Measurements from ENCODE around the gene LDLRAD4.
"Not testable (repeated sequence)": the region's sequence is repeated elsewhere in the genome, so short reads cannot be mapped to it uniquely, and the experiment has no call there.

Gene LDLRAD4

DNA sequence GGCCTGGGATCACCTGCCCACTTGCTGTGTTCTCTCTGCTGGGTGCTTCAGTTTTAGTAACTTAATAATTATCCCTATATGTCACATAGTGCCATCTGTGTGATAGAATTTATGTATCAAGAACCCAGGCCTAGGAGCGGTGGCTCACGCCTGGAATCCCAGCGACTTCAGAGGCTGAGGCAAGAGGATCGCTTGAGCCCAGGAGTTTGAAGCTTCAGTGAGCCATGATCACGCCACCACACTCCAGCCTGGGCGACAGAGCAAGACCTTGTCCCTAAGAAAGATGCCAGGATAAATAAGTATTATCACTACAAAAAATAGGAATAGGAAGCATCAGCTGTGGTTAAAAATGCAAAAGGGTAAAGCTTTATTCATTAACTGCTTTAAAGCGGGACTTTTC lies 267.0 kb downstream of the LDLRAD4 start:
- no peak for DNase-seq (ENCODE audit: low read depth)
- TF ChIP-seq, protein P1, sequence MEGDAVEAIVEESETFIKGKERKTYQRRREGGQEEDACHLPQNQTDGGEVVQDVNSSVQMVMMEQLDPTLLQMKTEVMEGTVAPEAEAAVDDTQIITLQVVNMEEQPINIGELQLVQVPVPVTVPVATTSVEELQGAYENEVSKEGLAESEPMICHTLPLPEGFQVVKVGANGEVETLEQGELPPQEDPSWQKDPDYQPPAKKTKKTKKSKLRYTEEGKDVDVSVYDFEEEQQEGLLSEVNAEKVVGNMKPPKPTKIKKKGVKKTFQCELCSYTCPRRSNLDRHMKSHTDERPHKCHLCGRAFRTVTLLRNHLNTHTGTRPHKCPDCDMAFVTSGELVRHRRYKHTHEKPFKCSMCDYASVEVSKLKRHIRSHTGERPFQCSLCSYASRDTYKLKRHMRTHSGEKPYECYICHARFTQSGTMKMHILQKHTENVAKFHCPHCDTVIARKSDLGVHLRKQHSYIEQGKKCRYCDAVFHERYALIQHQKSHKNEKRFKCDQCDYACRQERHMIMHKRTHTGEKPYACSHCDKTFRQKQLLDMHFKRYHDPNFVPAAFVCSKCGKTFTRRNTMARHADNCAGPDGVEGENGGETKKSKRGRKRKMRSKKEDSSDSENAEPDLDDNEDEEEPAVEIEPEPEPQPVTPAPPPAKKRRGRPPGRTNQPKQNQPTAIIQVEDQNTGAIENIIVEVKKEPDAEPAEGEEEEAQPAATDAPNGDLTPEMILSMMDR (IDR thresholded peaks at IDR 0.05; ENCODE audit: low read depth, low read length, missing control alignments): no peak

DNA sequence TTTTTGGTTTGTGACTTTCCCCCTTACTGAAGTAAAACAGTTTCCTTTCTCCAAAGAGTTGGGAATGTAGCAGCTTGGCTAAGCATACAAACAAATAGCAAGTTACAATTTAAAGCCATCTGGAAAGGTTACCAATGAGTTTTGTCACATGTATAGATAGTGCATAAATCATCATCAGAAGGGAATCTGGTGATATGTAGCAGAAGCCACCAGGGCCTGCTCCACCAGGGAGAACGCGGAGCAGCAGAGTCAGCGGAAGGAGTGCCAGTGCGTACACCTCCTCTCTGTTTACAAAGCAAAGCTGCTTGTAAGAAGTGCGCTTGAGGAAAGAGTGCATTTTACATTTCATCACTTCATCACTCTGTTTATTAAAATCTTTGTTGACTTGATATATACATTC lies 267.7 kb downstream of the LDLRAD4 start:
- no peak for DNase-seq (ENCODE audit: low read depth)
- in situ Hi-C loops (cut with HindIII; ENCODE audit: low sequenced_read_pairs): no loop called here
- TF ChIP-seq, protein P1 (IDR thresholded peaks at IDR 0.05; ENCODE audit: low read depth, low read length, missing control alignments): no peak
- no peak overlapping the region for H3K4me3 ChIP-seq (ENCODE audit: low read depth, low read length)

More for the DNA sequence above, 267.0 kb downstream of the LDLRAD4 start:
- no peak overlapping the region for H3K4me3 ChIP-seq (ENCODE audit: low read depth, low read length)
- in situ Hi-C loops (cut with HindIII; ENCODE audit: low sequenced_read_pairs): no loop called here

- no peak for DNase-seq (ENCODE audit: low read depth)
- H3K4me3 ChIP-seq (ENCODE audit: low read depth, low read length): no peak overlapping the region
- in situ Hi-C loops (cut with HindIII; ENCODE audit: low sequenced_read_pairs): no loop called here
- TF ChIP-seq, protein P1 (IDR thresholded peaks at IDR 0.05; ENCODE audit: low read depth, low read length, missing control alignments): no peak
Observed at GRCh38 chr18:13486686-13487085, 268.1 kb downstream of the LDLRAD4 start.

GRCh38 chr18:13487237-13487636 lies 268.7 kb downstream of the LDLRAD4 start:
- no peak overlapping the region for H3K4me3 ChIP-seq (ENCODE audit: low read depth, low read length)
- TF ChIP-seq, protein P1 (IDR thresholded peaks at IDR 0.05; ENCODE audit: low read depth, low read length, missing control alignments): no peak
- no peak for DNase-seq (ENCODE audit: low read depth)
- in situ Hi-C loops (cut with HindIII; ENCODE audit: low sequenced_read_pairs): no loop called here

GRCh38 chr18:13488281-13488929 lies 269.8 kb downstream of the LDLRAD4 start:
- in situ Hi-C loops (cut with HindIII; ENCODE audit: low sequenced_read_pairs): no loop called here

GRCh38 chr18:13489303-13489702 lies 270.7 kb downstream of the LDLRAD4 start:
- DNase-seq (ENCODE audit: low read depth); H3K4me3 ChIP-seq (ENCODE audit: low read depth, low read length); in situ Hi-C loops (cut with HindIII; ENCODE audit: low sequenced_read_pairs): not testable (repeated sequence)

More at GRCh38 chr18:13488281-13488929, 269.8 kb downstream of the LDLRAD4 start:
- TF ChIP-seq, protein P1 (IDR thresholded peaks at IDR 0.05; ENCODE audit: low read depth, low read length, missing control alignments): no peak
- no peak for DNase-seq (ENCODE audit: low read depth)
- no peak overlapping the region for H3K4me3 ChIP-seq (ENCODE audit: low read depth, low read length)

DNA sequence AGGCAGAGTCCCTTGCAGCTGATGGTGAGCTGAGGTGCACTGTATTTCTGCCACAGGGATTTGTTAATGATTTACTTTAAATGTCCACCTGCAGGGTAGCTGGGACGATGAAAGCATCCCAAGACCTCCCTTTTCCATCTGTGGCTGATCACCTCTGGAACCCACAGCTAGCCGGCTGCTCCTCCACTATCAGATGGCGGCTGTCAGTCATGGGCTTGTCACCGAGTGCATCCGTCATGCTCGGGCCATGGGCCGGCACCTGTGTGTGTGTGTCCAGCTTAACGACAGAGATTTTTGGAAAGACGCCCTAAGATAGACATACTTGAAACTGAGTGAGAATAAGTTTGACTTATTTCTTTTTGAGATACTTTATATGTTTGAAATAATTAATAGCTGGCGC lies 272.6 kb downstream of the LDLRAD4 start:
- in situ Hi-C loops (cut with HindIII; ENCODE audit: low sequenced_read_pairs): no loop called here
- no peak for DNase-seq (ENCODE audit: low read depth)
- TF ChIP-seq, protein P1 (IDR thresholded peaks at IDR 0.05; ENCODE audit: low read depth, low read length, missing control alignments): no peak
- no peak overlapping the region for H3K4me3 ChIP-seq (ENCODE audit: low read depth, low read length)

All from astrocyte of the cerebellum (primary cell).